Loucy (cell line): ENCODE data around the gene FARS2.

Experiments
- H2AFZ ChIP-seq: fragments of 200-600 bp; sonication (generic); 2 replicates; pipeline ENCODE4 v1.6.0; 2016; ENCODE audit warnings: antibody characterized with exemption, mild to moderate bottlenecking, low read length, moderate library complexity
- H3F3A ChIP-seq: fragments of 200-600 bp; 2 replicates; pipeline ENCODE4 v1.6.0; 2016; ENCODE audit warnings: antibody characterized with exemption, low read depth, mild to moderate bottlenecking
- H3K27me3 ChIP-seq: fragments of 200-600 bp; sonication (generic); 2 replicates; pipeline ENCODE4 v1.6.1; 2014; ENCODE audit warnings: low read length, mild to moderate bottlenecking; ENCODE audit not compliant: insufficient read depth, poor library complexity, severe bottlenecking
- H3K36me3 ChIP-seq: fragments of 200-600 bp; sonication (generic); 2 replicates; pipeline ENCODE4 v1.6.1; 2016; ENCODE audit warnings: low read length; ENCODE audit not compliant: insufficient read depth
- H3K4me1 ChIP-seq: fragments of 200-600 bp; sonication (generic); 2 replicates; pipeline ENCODE4 v1.5.1; 2014; ENCODE audit warnings: low read length, mild to moderate bottlenecking; ENCODE audit not compliant: insufficient read depth, poor library complexity, severe bottlenecking
- H3K4me2 ChIP-seq: fragments of 200-600 bp; sonication (generic); 2 replicates; pipeline ENCODE4 v1.6.0; 2014; ENCODE audit warnings: antibody characterized with exemption, low read length, low read depth, mild to moderate bottlenecking; ENCODE audit not compliant: poor library complexity, severe bottlenecking
- H3K4me3 ChIP-seq: fragments of 200-600 bp; sonication (generic); 2 replicates; pipeline ENCODE4 v1.5.1; 2014; ENCODE audit warnings: low read length, mild to moderate bottlenecking, mixed read lengths; ENCODE audit not compliant: poor library complexity, severe bottlenecking
- H3K79me2 ChIP-seq: fragments of 200-600 bp; sonication (generic); 2 replicates; pipeline ENCODE4 v1.6.1; 2014; ENCODE audit warnings: low read length; ENCODE audit not compliant: insufficient read depth
- H3K9ac ChIP-seq: fragments of 200-600 bp; sonication (generic); 2 replicates; pipeline ENCODE4 v1.6.0; 2014; ENCODE audit warnings: mild to moderate bottlenecking, low read depth, low read length, moderate library complexity; ENCODE audit not compliant: poor library complexity, severe bottlenecking
- H3K9me2 ChIP-seq: fragments of 200-600 bp; sonication (generic); replicated peaks from 2 replicates; pipeline ENCODE4 v1.6.1; 2016; ENCODE audit warnings: low read depth, low read length, mixed read lengths
- H3K9me3 ChIP-seq: fragments of 200-600 bp; sonication (generic); 2 replicates; pipeline ENCODE4 v1.6.1; 2014; ENCODE audit warnings: mild to moderate bottlenecking, antibody characterized with exemption, low read length, low read depth; ENCODE audit not compliant: insufficient read depth
- H4K20me1 ChIP-seq: fragments of 200-600 bp; sonication (generic); 2 replicates; pipeline ENCODE4 v1.6.0; 2014; ENCODE audit warnings: antibody characterized with exemption, low read length, mild to moderate bottlenecking; ENCODE audit not compliant: insufficient read depth, poor library complexity, severe bottlenecking
- EZH2phosphoT487 ChIP-seq: fragments of 200-600 bp; IDR thresholded peaks from 2 replicates; pipeline ENCODE4 v1.6.1; 2018; ENCODE audit warnings: antibody characterized with exemption, mild to moderate bottlenecking, moderate library complexity, borderline replicate concordance
- TF ChIP-seq, protein P1 (sequence below): fragments of 200-600 bp; sonication (generic); conservative IDR thresholded peaks from 2 replicates; pipeline ENCODE4 v1.5.1; 2014; ENCODE audit warnings: mild to moderate bottlenecking, antibody characterized with exemption, low read length

The FARS2 gene

DNA sequence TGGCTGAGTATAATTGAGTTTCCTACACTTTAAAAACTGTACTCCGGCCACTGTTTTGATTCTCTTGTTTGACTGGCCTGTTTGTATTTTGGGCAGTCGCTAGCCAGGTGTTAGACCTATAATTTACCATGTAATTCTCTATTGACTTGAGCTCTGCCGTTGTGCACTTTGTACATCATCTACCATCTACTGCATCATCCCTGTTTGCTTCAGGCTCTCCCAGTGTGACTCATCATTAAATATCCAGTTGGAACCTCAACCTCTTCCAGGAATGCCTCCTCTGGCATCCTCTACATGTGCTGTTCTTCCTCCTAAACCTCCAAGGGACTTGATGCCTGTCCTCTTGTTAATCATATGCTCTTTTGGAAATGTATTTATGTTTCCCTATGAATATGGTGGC, 72.3 kb downstream of the FARS2 start:
- Histone ChIP-seq H3K4me2 (no peak overlapping the region), H3K9me2 (no peaks in the 10 kb centered on the region), H2AFZ (no peak overlapping the region), H3K79me2 (peaks cover 4% of the 10 kb centered on the region; the same call in 1 of the 2 replicates), H3F3A (no peaks in the 10 kb centered on the region), H3K36me3 (no peaks in the 10 kb centered on the region), H4K20me1 (no peaks in the 10 kb centered on the region), H3K9me3 (no peaks in the 10 kb centered on the region), H3K4me3 (no peak overlapping the region), H3K27me3 (no peaks in the 10 kb centered on the region), H3K4me1 (no peaks in the 10 kb centered on the region), H3K9ac (no peak overlapping the region)
- TF ChIP-seq, protein P1, sequence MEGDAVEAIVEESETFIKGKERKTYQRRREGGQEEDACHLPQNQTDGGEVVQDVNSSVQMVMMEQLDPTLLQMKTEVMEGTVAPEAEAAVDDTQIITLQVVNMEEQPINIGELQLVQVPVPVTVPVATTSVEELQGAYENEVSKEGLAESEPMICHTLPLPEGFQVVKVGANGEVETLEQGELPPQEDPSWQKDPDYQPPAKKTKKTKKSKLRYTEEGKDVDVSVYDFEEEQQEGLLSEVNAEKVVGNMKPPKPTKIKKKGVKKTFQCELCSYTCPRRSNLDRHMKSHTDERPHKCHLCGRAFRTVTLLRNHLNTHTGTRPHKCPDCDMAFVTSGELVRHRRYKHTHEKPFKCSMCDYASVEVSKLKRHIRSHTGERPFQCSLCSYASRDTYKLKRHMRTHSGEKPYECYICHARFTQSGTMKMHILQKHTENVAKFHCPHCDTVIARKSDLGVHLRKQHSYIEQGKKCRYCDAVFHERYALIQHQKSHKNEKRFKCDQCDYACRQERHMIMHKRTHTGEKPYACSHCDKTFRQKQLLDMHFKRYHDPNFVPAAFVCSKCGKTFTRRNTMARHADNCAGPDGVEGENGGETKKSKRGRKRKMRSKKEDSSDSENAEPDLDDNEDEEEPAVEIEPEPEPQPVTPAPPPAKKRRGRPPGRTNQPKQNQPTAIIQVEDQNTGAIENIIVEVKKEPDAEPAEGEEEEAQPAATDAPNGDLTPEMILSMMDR: no peak
- TF ChIP-seq EZH2phosphoT487: no peak

DNA sequence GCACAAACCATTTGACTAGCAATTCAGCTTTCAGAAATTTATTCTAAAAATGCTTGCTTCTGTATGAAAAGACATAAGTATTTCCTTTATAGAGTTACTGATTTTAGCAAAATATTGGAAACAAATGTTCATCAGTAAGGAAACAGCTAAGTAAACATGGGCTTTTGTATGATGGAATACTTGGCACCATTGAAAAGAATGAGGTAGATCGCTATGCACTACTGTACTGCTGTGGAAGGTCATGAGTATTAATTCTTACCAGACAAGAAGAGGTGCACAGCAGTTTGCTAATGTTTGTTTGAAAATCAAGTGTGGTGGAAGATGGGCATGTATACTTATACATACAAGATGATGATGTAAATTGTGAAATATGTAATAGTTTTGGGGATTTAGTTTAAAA, 73.0 kb downstream of the FARS2 start:
- H3K27me3 ChIP-seq: no peaks in the 10 kb centered on the region
- H3K4me3 ChIP-seq: no peak overlapping the region
- H3K9me3 ChIP-seq: no peaks in the 10 kb centered on the region
- H3K9ac ChIP-seq: no peak overlapping the region
- peaks cover 4% of the 10 kb centered on the region; the same call in 1 of the 2 replicates for H3K79me2 ChIP-seq
- H3K4me1 ChIP-seq: no peaks in the 10 kb centered on the region
- no peaks in the 10 kb centered on the region for H3K36me3 ChIP-seq
- TF ChIP-seq EZH2phosphoT487: no peak
- TF ChIP-seq, protein P1: no peak
- H3F3A ChIP-seq: no peaks in the 10 kb centered on the region
- no peak overlapping the region for H2AFZ ChIP-seq
- no peaks in the 10 kb centered on the region for H3K9me2 ChIP-seq
- no peaks in the 10 kb centered on the region for H4K20me1 ChIP-seq
- no peak overlapping the region for H3K4me2 ChIP-seq

DNA sequence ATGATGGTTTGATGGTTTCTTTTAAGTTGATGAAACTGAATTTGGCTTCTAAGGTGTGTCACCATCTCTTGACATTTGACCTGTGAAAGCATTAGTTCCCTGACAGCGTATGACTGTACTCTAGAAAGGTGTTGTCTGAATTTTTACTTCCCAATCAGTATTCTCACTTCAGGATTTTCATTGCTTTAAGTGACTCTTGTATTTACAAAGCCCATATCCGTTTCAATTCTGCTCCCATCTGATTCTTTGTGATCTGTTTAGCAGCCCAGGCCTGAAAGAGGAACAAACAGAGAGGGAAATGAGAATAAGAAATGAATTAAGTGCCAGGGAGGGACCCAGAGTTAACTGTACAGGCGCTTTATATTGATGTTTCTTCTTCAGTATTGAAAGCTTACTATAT, 73.7 kb downstream of the FARS2 start:
- TF ChIP-seq EZH2phosphoT487: no peak
- TF ChIP-seq, protein P1: no peak
- Histone ChIP-seq H3K4me2 (no peak overlapping the region), H3K79me2 (peaks cover 4% of the 10 kb centered on the region; the same call in 1 of the 2 replicates), H3K9ac (no peak overlapping the region), H3K4me1 (no peaks in the 10 kb centered on the region), H3K9me2 (no peaks in the 10 kb centered on the region), H4K20me1 (no peaks in the 10 kb centered on the region), H2AFZ (no peak overlapping the region), H3K27me3 (no peaks in the 10 kb centered on the region), H3K9me3 (no peaks in the 10 kb centered on the region), H3K36me3 (no peaks in the 10 kb centered on the region), H3K4me3 (no peak overlapping the region), H3F3A (no peaks in the 10 kb centered on the region)
